H1 (cell line): ENCODE measurements around the gene FAM98C. TPM values are rescaled to one million over a fixed set of nuclear protein-coding genes. Genes with fewer than 3 reads are reported as not detected.

ENCODE experiments used
- ASH2L ChIP-seq: fragments of 200-600, 300-600 bp; sonication (generic); IDR thresholded peaks from one replicate; pipeline ENCODE4 v1.7.1; 2017; ENCODE audit warnings: low read length
- CHD1 ChIP-seq: IDR thresholded peaks from 2 replicates; pipeline ENCODE4 v1.6.1; 2012; ENCODE audit warnings: low read depth, low read length, improper control_type of control experiment
- CREB1 ChIP-seq: IDR thresholded peaks from 2 replicates; pipeline ENCODE4 v1.6.1; 2012; ENCODE audit warnings: inconsistent platforms
- EGR1 ChIP-seq: IDR thresholded peaks from 2 replicates; pipeline ENCODE4 v1.6.1; 2011; ENCODE audit warnings: low read depth, low read length, borderline replicate concordance
- EP300 ChIP-seq, 2 experiments: IDR thresholded peaks; 1 replicate in 1 of 2; 2 replicates in 1 of 2; pipeline ENCODE4 v1.6.1; 2011 to 2012; ENCODE audit warnings: low read depth in 2 of 2, low read length in 2 of 2, mild to moderate bottlenecking in 2 of 2, borderline replicate concordance in 1 of 2, inconsistent platforms in 1 of 2, moderate library complexity in 1 of 2
- GTF2F1 ChIP-seq: IDR thresholded peaks from 2 replicates; pipeline ENCODE4 v1.6.1; 2012; ENCODE audit warnings: low read depth, low read length, improper control_type of control experiment, borderline replicate concordance
- RAD21 ChIP-seq, 2 experiments: IDR thresholded peaks in 1 of 2; conservative IDR thresholded peaks in 1 of 2; 2 replicates each; pipeline ENCODE4 v1.6.1; 2011; ENCODE audit warnings: low read depth in 2 of 2, low read length in 2 of 2, improper control_type of control experiment in 1 of 2, inconsistent platforms in 1 of 2, mild to moderate bottlenecking in 1 of 2, moderate library complexity in 1 of 2
- RFX5 ChIP-seq: IDR thresholded peaks from 2 replicates; pipeline ENCODE4 v1.6.1; 2011; ENCODE audit warnings: low read depth, low read length, improper control_type of control experiment, borderline replicate concordance
- RNF2 ChIP-seq: fragments of 200-900, 300-1000 bp; sonication (generic); IDR thresholded peaks from 2 replicates; pipeline ENCODE4 v1.7.1; 2016; ENCODE audit warnings: borderline replicate concordance, low read depth, mild to moderate bottlenecking, antibody characterized with exemption, low read length; ENCODE audit not compliant: poor library complexity, severe bottlenecking; ENCODE audit errors: missing control alignments
- RXRA ChIP-seq: IDR thresholded peaks from 2 replicates; pipeline ENCODE4 v1.6.1; 2011; ENCODE audit warnings: low read depth, mild to moderate bottlenecking, low read length, moderate library complexity; ENCODE audit not compliant: insufficient read depth
- SIX5 ChIP-seq: IDR thresholded peaks from 2 replicates; pipeline ENCODE4 v1.6.1; 2011; ENCODE audit warnings: mild to moderate bottlenecking, low read depth, low read length
- SP1 ChIP-seq: IDR thresholded peaks from 2 replicates; pipeline ENCODE4 v1.6.1; 2011; ENCODE audit warnings: low read depth, low read length
- SP4 ChIP-seq: IDR thresholded peaks from 2 replicates; pipeline ENCODE4 v1.6.1; 2012; ENCODE audit warnings: low read length, inconsistent platforms
- SUZ12 ChIP-seq: fragments of 200-600 bp; sonication (generic); IDR thresholded peaks from 2 replicates; pipeline ENCODE4 v1.6.1; 2012; ENCODE audit warnings: mild to moderate bottlenecking, inconsistent platforms, low read length, moderate library complexity, mixed read lengths
- TAF1 ChIP-seq: IDR thresholded peaks from 2 replicates; pipeline ENCODE4 v1.6.1; 2011; ENCODE audit warnings: mild to moderate bottlenecking, low read depth, low read length
- YY1 ChIP-seq: IDR thresholded peaks from 2 replicates; pipeline ENCODE4 v1.6.1; 2011; ENCODE audit warnings: low read depth, mild to moderate bottlenecking, low read length
- polyA plus RNA-seq, 7 experiments: library from polyadenylated mRNA; depleted of rRNA in 3 of 7; stranded (reverse) in 5 of 7; unstranded in 2 of 7; fragments of >200 nt in 5 of 7; fragments of 200-250 nt in 2 of 7; gene quantifications; 1 replicate in 5 of 7; 2 replicates in 1 of 7; 4 replicates in 1 of 7; pipeline versions ENCODE4 v1.2.1 to v1.2.3, GENCODE V29; 2011 to 2013; ENCODE audit warnings: missing spikeins in 2 of 7, mixed read lengths in 2 of 7
- total RNA-seq: library from RNA; stranded (reverse); fragmentation: NEBNext Ultra II Directional; extraction: Animal tissue kit (Norgen Biotek cat#: 25700); gene quantifications from 2 replicates; pipeline ENCODE4 v1.2.1, GENCODE V29; 2021
- TF ChIP-seq, protein P1 (sequence below): IDR thresholded peaks from 2 replicates; pipeline ENCODE4 v1.6.1; 2012; ENCODE audit warnings: inconsistent platforms
- TF ChIP-seq, protein P2 (sequence below), 3 experiments: IDR thresholded peaks; 1 replicate in 2 of 3; 2 replicates in 1 of 3; pipeline versions ENCODE4 v1.5.1 to v1.6.1; 2011; ENCODE audit warnings: low read length in 3 of 3, mild to moderate bottlenecking in 3 of 3, inconsistent platforms in 2 of 3, low read depth in 1 of 3, moderate library complexity in 1 of 3; ENCODE audit not compliant: insufficient read depth in 1 of 3; ENCODE audit errors: control extremely low read depth in 1 of 3
- TF ChIP-seq, protein P3 (sequence below): IDR thresholded peaks from 2 replicates; pipeline ENCODE4 v1.6.1; 2012; ENCODE audit warnings: low read length, inconsistent platforms

FAM98C gene
- total and polyA plus RNA-seq, 2 of the 8 experiments (the other 6 are each of a cell fraction or from before 2014, with no cell fraction given) = 6.1 to 9.4 TPM

DNA sequence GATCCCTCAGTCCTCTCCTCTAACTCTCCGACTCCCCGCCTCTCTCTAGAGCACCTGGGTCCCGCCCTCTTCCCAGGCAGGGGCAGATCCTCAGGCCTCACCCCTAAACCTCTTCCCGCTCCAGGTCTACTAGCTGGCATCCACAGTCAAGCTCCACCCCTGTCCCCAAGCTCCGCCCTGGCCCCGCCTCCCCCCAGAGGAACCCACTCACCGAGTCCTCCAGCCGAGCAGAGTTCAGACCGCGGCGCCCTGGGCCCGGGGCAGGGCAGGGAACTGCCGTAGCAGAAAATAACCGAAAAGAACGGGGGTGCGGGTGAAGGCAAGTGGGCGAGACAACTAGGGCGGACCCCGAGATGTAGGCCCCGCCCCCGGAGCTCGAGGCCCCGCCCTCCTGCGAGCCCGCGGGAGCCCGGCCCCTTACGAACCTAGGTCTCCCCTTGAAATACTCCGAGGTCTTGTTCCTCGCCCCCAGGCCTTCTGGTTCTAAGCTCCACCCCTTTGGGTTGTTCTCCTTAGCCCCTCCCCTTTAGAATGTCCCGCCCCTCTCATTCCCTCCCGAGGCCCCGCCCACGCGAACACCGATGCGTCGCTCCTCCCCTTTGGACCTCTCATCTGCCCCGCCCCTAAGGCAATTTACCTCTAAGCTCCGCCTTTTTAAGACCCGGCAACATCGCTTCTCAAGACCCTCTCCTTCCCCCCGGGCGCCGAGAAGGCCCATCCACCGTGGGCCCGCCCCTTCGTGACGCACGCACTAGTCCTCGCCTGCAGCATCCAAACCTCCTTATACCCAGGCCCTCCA lies 15.1 kb upstream of the FAM98C start, which contains the start of gene GGN (continued):
- TF ChIP-seq RXRA (no peak), CREB1 (peak; percentile 70), EGR1 (peak; percentile 70; the same call in 1 of the 2 replicates), SP1 (peak; percentile 63; the same call in 1 of the 2 replicates), RAD21 (IDR thresholded peaks at IDR 0.05 in 1 of 2, conservative IDR thresholded peaks at IDR 0.05 in 1 of 2; ENCODE audit: low read depth in 2 of 2, low read length in 2 of 2) (no peak), RNF2 (no peak), YY1 (no peak), SP4 (peak; percentile 80), CHD1 (no peak), ASH2L (peak; percentile 9), EP300 (IDR thresholded peaks at IDR 0.05; ENCODE audit: borderline replicate concordance in 1 of 2, low read depth in 2 of 2, low read length in 2 of 2) (no peak), GTF2F1 (no peak), SUZ12 (no peak), RFX5 (no peak), SIX5 (no peak), TAF1 (peak; percentile 12; the same call in 1 of the 2 replicates)
- TF ChIP-seq, protein P1, sequence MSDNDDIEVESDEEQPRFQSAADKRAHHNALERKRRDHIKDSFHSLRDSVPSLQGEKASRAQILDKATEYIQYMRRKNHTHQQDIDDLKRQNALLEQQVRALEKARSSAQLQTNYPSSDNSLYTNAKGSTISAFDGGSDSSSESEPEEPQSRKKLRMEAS = 0 out of 2 replicates have a peak, but pooled peaks have one; percentile 30
- TF ChIP-seq, protein P2, sequence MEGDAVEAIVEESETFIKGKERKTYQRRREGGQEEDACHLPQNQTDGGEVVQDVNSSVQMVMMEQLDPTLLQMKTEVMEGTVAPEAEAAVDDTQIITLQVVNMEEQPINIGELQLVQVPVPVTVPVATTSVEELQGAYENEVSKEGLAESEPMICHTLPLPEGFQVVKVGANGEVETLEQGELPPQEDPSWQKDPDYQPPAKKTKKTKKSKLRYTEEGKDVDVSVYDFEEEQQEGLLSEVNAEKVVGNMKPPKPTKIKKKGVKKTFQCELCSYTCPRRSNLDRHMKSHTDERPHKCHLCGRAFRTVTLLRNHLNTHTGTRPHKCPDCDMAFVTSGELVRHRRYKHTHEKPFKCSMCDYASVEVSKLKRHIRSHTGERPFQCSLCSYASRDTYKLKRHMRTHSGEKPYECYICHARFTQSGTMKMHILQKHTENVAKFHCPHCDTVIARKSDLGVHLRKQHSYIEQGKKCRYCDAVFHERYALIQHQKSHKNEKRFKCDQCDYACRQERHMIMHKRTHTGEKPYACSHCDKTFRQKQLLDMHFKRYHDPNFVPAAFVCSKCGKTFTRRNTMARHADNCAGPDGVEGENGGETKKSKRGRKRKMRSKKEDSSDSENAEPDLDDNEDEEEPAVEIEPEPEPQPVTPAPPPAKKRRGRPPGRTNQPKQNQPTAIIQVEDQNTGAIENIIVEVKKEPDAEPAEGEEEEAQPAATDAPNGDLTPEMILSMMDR (IDR thresholded peaks at IDR 0.05; ENCODE audit: control extremely low read depth in 1 of 3, insufficient read depth in 1 of 3, low read depth in 1 of 3, low read length in 3 of 3) = no peak
- TF ChIP-seq, protein P3, sequence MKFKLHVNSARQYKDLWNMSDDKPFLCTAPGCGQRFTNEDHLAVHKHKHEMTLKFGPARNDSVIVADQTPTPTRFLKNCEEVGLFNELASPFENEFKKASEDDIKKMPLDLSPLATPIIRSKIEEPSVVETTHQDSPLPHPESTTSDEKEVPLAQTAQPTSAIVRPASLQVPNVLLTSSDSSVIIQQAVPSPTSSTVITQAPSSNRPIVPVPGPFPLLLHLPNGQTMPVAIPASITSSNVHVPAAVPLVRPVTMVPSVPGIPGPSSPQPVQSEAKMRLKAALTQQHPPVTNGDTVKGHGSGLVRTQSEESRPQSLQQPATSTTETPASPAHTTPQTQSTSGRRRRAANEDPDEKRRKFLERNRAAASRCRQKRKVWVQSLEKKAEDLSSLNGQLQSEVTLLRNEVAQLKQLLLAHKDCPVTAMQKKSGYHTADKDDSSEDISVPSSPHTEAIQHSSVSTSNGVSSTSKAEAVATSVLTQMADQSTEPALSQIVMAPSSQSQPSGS = no peak
